OCI-LY7 (cell line): ENCODE measurements around the gene SIK3.

Source experiments
- EZH2phosphoT487 ChIP-seq: fragments of 200-600 bp; sonication (generic); IDR thresholded peaks from 2 replicates; pipeline ENCODE4 v1.6.1; 2018; ENCODE audit warnings: low read depth, borderline replicate concordance, mild to moderate bottlenecking, mixed run types, antibody characterized with exemption, low read length, moderate library complexity, mixed read lengths
- TF ChIP-seq, protein P1 (sequence below): fragments of 200-600 bp; sonication (generic); conservative IDR thresholded peaks from 2 replicates; pipeline ENCODE4 v1.5.1; 2014; ENCODE audit warnings: mild to moderate bottlenecking, antibody characterized with exemption, low read length, moderate library complexity, mixed read lengths

DNA sequence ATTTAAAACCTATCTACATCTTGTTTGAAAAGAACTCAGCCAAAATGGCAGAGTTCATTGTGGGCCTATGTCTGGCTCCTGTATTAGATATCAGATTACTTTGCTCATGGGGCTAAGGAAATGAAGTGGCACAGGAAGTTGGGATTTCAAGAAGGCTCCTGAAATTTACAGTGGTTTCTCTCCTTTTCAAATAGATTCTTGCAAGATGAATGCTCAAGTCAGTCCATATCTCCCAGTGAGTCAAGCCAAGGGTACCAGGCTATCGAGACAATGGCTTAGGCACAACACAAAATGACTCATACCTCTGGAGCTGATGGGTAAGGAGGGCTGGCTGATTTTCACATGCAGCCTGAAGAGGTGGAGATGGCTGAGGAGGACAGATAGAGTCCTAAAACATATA, 236.7 kb downstream of the SIK3 start:
- TF ChIP-seq, protein P1, sequence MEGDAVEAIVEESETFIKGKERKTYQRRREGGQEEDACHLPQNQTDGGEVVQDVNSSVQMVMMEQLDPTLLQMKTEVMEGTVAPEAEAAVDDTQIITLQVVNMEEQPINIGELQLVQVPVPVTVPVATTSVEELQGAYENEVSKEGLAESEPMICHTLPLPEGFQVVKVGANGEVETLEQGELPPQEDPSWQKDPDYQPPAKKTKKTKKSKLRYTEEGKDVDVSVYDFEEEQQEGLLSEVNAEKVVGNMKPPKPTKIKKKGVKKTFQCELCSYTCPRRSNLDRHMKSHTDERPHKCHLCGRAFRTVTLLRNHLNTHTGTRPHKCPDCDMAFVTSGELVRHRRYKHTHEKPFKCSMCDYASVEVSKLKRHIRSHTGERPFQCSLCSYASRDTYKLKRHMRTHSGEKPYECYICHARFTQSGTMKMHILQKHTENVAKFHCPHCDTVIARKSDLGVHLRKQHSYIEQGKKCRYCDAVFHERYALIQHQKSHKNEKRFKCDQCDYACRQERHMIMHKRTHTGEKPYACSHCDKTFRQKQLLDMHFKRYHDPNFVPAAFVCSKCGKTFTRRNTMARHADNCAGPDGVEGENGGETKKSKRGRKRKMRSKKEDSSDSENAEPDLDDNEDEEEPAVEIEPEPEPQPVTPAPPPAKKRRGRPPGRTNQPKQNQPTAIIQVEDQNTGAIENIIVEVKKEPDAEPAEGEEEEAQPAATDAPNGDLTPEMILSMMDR, result no peak
- TF ChIP-seq EZH2phosphoT487, result no peak
